Esophagus squamous epithelium (tissue), 4 donors: ENCODE results near the gene BFSP1.

Source experiments
- CTCF ChIP-seq, 6 experiments: fragments of 450-650 bp in 4 of 6; fragments of 200-600 bp in 2 of 6; sonication (generic) in 2 of 6; IDR thresholded peaks; one replicate each; pipeline ENCODE4 v1.5.1; 2016 to 2019; ENCODE audit warnings: antibody characterized with exemption in 6 of 6, mild to moderate bottlenecking in 4 of 6, moderate library complexity in 4 of 6
- POLR2A ChIP-seq, 4 donors: fragments of 450-650 bp; IDR thresholded peaks; one replicate each; pipeline ENCODE4 v1.6.1; 2017; ENCODE audit warnings: antibody characterized with exemption in 4 of 4, mild to moderate bottlenecking in 4 of 4, moderate library complexity in 3 of 4

GRCh38 chr20:17471606-17472187 is 59.5 kb downstream of the BFSP1 start:
- TF ChIP-seq CTCF (IDR thresholded peaks at IDR 0.05): no peak
- no peak for TF ChIP-seq POLR2A (IDR thresholded peaks at IDR 0.05)
